ENCODE data around the gene CLDN7. TPM values are rescaled to one million over a fixed set of nuclear protein-coding genes. Genes with fewer than 3 reads are reported as not detected.

CLDN7 gene
- total RNA-seq, 2 donors from 2014 or later: 2.3 TPM; not detected in 1

DNA sequence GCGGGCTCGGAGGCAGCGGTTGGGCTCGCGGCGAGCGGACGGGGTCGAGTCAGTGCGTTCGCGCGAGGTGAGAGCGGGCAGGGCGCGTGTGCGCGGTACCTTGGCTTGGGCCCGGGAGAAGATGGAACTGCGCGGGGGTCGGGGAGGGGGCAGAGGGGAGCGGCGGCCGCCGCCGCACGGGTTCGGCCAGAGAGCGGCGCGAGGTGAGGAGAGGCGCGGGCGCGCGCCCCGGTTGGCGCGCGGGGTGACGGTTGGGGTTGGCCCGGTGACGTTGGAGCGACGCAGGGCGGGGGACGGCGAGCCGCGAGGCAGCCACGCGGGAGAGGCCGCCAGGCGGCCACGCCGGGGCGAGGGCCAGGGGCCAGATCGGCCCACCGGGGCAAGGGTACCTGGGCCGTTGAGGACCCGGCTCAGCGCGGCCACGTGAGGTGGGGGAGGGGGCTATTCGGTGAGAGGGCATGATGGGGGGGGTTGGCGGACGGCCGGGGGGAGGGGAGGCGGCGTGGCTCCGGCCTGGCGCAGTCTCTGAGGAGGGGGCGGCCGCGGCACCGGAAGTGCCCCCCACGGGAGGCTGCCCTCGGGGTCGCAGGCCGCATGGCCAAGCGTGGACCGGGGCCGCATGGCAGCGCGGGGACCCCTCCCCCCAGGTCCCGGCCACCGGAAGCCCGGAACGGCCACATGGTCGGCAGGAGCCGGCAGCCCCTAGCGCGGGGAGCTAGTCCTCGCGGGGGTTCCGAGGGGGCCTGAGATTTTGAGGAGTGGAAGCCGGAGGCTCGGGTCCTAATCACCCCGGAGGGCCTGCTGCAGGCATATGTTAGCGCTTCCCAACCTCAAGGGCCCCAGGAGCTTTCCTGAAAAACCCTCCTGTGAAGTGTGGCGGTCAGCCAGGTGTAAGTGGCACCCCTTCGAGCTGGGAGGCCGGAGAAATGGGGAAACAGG, 45.7 kb upstream of the CLDN7 start:
- Histone ChIP-seq H3K27ac (peak overlapping the region; percentile 99), H3K27me3 (no peaks in the 10 kb centered on the region), H3K36me3 (peaks cover 35% of the 10 kb centered on the region), H3K9me3 (no peaks in the 10 kb centered on the region), H3K4me3 (peak overlapping the region; percentile 90 to 95), H3K4me1 (peaks cover 0 to 29% of the 10 kb centered on the region in 2 donors)
- no peak for DNase-seq (ENCODE audit: low spot score)
- TF ChIP-seq CTCF (IDR thresholded peaks at IDR 0.05): no peak

GRCh38 chr17:7306911-7307685, 44.8 kb upstream of the CLDN7 start, which contains the start of gene EIF5A:
TSS of gene EIF5A (plus strand) at chr17:7307628. CDS start at chr17:7309636, 2,008 bp downstream.
- peaks cover 0 to 27% of the 10 kb centered on the region in 2 donors for H3K4me1 ChIP-seq
- H3K27ac ChIP-seq: peak within 1 kb of the TSS; percentile 99
- H3K27me3 ChIP-seq: no peaks in the 10 kb centered on the region
- no peaks in the 10 kb centered on the region for H3K9me3 ChIP-seq
- peak; percentile 100 for DNase-seq (ENCODE audit: low spot score)
- no peak for TF ChIP-seq CTCF (IDR thresholded peaks at IDR 0.05)
- H3K36me3 ChIP-seq: peaks cover 27% of the 10 kb centered on the region
- H3K4me3 ChIP-seq: peak within 1 kb of the TSS; percentile 90 to 95

- Histone ChIP-seq H3K27ac (no peak overlapping the region), H3K27me3 (no peaks in the 10 kb centered on the region), H3K4me1 (peaks cover 0 to 17% of the 10 kb centered on the region in 2 donors), H3K4me3 (no peak overlapping the region), H3K36me3 (no peaks in the 10 kb centered on the region), H3K9me3 (no peaks in the 10 kb centered on the region)
- DNase-seq (ENCODE audit: low spot score): no peak
- TF ChIP-seq CTCF (IDR thresholded peaks at IDR 0.05): no peak
Measured at GRCh38 chr17:7304179-7304578, 41.9 kb upstream of the CLDN7 start.

DNA sequence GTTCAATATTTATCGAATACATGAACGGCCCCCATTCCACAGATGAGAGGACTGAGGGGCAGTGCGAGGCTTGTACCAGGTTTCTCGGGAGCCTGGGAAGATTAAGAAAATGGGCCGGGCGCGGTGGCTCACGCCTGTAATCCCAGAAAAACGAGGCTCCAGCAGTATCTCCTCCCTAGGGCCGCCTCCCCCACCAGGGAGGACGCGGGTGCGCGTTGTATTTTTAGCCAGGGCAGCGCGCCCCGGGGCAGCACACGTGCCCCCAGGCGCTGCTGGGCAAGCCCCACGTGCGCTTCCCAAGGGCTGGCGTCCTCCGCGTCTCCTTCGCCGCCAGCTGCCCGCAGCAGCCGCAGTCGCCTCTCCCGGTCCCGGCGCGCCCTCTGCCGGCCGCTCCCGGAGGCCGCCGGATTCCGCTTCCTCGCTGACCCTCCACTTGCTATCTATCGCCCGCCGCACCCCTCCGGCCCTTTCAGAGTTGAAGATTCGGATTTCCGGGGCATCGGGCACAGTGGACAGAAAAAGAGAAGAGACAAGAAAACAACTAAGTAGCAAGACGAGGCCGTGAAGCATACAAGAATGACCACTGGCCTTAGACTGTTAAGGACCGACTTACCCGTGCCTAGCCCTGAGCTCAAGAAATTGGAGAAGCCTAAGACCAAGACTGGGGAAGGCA, 34.0 kb upstream of the CLDN7 start:
- peak; percentile 79 for DNase-seq (ENCODE audit: low spot score)
- Histone ChIP-seq H3K4me1 (peaks cover 0 to 55% of the 10 kb centered on the region in 2 donors), H3K4me3 (peak overlapping the region in 1 of 2 donors; percentile 16), H3K27me3 (peaks cover 0 to 8% of the 10 kb centered on the region in 2 donors), H3K27ac (peak overlapping the region; percentile 78 to 81), H3K9me3 (no peaks in the 10 kb centered on the region), H3K36me3 (no peaks in the 10 kb centered on the region)
- peak; percentile 94 to 98 for TF ChIP-seq CTCF (IDR thresholded peaks at IDR 0.05)

All from right atrium auricular region (tissue), 2 donors.